Measurements from ENCODE around the gene TFF3.

GRCh38 chr21:42313501-42313969 lies 1.7 kb downstream of the TFF3 start:
- TF ChIP-seq CTCF (conservative IDR thresholded peaks at IDR 0.05; ENCODE audit: low read depth in 2 of 2) (no peak), ZNF114 (CRISPR knock-in tag; IDR thresholded peaks at IDR 0.05) (no peak), REST (IDR thresholded peaks at IDR 0.05; ENCODE audit: unreplicated experiment) (no peak), POLR2AphosphoS5 (IDR thresholded peaks at IDR 0.05; ENCODE audit: low read depth) (no peak), NANOG (IDR thresholded peaks at IDR 0.05; ENCODE audit: borderline replicate concordance) (no peak), EZH2 (IDR thresholded peaks at IDR 0.05; ENCODE audit: low read depth, unreplicated experiment) (no peak), EZH2phosphoT487 (IDR thresholded peaks at IDR 0.05; ENCODE audit: unreplicated experiment) (no peak), STAT1 (IDR thresholded peaks at IDR 0.05; ENCODE audit: unreplicated experiment) (no peak)

Measured in GM23338 (cell line).